Gastroesophageal sphincter (tissue), 3 donors: ENCODE measurements around the gene RIC1.

ENCODE experiments used
- CTCF ChIP-seq, 4 experiments: fragments of 200-600 bp in 2 of 4; fragments of 450-650 bp in 2 of 4; sonication (generic) in 1 of 4; IDR thresholded peaks; one replicate each; pipeline ENCODE4 v1.5.1; 2017 to 2019; ENCODE audit warnings: antibody characterized with exemption in 4 of 4, mild to moderate bottlenecking in 2 of 4, moderate library complexity in 2 of 4
- POLR2AphosphoS5 ChIP-seq: sonication (generic); formaldehyde crosslinking; IDR thresholded peaks from one replicate; pipeline ENCODE4 v1.6.1; 2017; ENCODE audit warnings: antibody characterized with exemption

- TF ChIP-seq CTCF (IDR thresholded peaks at IDR 0.05) (no peak), POLR2AphosphoS5 (no peak)
These were observed 4.3 kb downstream of the RIC1 start for GRCh38 chr9:5633243-5633642.
